Cortex of kidney (tissue), 1 donor: ENCODE data around the gene ACOT13.
"Not testable (repeated sequence)": the region's sequence is repeated elsewhere in the genome, so short reads cannot be mapped to it uniquely, and the experiment has no call there.

Experiments used
- DNase-seq: peaks from one replicate; lab custom pipeline; 2025; lab: John Stamatoyannopoulos, UW

ACOT13 gene

DNA sequence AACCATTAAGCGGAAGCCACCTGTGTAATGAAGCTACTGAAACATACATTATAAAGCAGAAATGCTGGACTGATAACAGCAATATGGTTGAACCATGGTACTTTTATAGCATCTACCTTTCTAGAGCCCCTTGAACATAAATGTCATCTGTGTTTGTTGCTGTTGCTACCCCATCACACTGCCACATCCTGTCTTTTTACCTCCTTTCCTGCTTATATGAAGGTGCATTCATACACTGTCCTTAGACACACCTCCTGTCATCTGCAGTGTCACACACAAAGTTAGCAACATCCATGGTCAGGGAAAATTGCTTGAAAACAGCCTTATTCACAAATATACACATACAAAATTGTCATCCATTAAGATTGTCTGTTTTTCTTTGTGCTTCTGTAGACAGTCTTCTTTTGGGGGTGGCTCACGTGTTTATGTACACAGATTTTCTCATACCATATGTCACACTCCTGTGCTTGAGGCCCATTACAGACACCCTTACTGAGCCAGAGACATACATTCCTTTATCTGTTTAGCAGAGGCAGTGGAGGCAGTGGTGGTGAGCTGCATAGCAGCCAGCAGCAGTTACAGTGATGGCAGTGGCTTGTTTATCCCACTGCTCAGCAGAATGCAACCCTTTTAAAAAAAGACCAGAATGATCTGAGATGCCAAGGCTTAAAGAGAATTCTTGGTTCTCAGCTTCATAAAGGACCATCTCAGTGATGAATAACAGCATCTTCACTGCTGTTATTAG, 26.1 kb downstream of the ACOT13 start:
- DNase-seq = no peak

DNA sequence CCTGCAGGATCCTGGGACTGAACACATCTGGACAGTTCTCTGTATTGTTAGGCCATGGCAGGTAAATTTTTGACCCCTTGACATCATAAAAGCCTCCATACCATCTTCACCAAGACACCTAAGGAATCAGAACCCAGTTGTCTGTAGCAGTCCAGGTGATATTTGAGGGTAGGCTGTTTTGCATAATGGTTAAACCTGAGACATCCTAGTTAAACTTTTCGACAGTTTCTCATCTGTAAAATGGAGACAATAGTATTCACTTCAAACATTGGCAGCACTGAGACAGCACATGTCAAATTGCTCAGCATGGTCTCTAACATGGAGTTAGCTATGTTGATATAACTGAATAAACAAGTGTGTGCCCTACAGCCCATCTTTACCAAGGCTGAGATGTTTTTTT, 27.3 kb downstream of the ACOT13 start:
- no peak for DNase-seq

DNA sequence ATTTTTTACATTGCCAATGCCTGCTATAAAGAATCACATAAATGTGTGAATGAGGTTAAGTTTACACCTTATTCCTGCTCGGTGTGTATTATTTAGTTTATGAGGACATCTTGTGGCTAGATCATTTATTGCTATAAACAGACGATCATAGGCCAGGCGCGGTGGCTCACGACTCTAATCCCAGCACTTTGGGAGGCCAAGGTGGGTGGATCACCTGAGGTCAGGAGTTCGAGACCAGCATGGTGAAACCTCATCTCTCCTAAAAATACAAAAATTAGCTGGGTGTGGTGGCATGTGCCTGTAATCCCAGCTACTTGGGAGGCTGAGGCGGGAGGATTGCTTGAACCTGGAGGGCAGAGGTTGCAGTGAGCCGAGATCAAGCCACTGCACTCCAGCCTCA, 28.8 kb downstream of the ACOT13 start:
- DNase-seq = not testable (repeated sequence)

DNA sequence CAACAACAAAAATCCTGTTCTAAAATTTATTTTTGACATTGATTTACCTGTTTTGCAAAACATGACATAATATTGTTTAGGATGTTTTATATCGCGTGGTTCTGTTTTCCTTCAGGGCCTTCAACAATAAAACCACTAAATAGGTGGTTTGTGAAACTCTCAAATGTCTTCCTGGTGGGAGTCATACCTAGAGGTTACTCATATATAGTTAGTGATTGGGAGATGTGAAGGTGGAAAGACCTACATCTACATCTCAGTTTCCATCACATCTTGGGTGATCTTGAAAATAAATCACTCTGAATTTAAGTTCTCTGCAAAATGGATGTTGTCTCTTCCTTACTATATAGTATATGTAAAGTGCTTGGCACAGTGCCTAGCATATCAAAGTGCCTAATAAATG, 29.2 kb downstream of the ACOT13 start:
- no peak for DNase-seq

DNA sequence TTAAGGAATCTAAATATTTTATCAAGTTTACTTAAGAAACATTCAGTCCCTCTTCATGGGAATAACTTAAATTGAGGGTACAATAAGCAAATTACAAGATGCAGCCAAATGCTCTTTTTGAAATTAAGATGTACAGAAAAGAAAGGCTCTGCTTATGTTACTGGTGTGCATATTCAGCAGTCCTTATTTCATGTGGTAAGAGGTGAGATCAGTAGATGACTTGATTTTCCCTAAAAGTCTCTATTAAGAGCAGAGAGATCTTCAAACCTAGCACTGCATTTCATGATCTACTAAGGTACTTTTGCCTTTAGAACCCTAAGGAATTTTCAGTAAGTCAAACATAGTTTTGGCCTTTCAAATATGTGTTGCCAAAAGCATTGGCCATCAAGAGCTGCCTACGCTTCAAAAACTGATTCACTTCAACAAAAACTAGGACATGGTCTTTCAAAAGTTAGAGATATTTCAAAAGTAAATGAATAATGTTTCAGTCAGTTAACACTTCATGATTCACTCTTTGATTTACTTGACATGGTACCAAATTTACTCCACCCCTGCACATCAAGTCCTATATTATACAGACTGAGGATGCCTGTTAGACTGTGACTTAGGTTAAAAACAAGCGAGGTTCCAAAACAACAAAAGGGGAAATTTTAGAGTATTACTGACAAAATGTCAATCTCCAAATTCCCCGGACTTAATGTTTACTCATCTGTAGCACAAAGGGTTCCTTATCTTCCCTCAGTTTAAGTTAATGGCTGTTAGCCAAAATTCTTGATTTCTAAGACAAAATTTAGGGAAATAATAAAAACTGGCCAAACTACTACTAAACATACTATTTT, 32.9 kb downstream of the ACOT13 start:
- no peak for DNase-seq

DNA sequence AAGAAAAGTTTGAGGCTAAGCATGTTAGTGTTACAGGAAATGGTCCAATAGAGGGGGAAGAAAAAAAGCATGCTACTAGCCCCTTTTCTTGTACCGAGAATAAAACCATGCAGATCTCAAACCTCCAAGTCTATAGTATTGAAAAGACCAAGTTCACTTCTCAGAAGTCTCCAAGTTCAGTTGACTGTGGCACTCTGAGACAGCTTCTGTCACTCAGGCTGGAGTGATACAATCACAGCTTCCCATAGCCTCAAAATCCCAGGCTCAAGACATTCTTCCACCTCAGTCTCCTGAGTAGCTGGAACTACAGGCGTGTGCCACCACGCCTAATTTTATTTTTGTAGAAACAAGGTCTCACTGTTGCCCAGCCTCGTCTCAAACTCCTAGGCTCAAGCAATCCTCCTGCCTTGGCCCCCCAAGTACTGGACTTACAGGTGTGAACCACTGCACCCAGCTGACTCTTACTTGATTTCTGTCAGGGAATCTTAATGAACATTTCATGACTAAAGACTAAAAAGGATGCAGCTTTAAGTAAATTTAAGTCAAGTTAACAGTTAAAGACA, 35.9 kb downstream of the ACOT13 start:
- DNase-seq = no peak

DNA sequence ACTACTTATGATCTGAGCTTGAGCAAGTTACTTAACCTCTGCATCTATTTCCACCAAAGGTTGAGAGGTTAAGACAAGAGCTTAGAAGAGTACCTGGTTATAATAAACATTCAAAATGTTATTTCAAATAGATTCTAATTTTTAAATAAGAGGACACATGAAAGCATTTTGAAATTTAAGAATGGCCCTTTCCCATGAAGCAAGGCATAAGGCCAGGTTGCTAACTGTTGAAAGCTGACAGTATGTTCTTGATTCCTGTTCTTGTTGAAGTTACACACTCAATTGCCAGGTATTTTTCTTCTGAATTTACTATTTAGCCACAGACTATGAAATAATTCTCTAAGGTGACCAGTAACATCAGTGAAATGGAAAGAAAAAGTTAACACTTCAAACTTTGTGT, 37.6 kb downstream of the ACOT13 start:
- DNase-seq = no peak

DNA sequence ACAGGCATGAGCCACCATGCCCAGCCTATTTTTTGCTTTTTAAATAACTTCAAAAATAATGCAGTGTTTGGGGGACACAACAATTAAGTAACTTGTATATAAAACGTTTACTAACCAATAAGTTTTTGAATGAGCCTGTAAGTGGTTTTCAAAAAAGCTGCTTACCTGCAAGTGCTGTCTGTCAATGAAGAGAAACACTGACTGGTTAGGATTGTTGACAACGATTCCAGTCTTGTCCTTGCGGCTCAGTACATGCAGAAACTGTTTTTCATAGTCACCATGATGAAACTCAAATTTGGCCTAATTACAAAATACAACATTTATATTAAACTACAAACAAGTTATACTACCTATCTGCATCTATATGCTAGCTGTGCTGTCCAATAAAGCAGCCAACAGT, 41.7 kb downstream of the ACOT13 start:
- DNase-seq = no peak

DNA sequence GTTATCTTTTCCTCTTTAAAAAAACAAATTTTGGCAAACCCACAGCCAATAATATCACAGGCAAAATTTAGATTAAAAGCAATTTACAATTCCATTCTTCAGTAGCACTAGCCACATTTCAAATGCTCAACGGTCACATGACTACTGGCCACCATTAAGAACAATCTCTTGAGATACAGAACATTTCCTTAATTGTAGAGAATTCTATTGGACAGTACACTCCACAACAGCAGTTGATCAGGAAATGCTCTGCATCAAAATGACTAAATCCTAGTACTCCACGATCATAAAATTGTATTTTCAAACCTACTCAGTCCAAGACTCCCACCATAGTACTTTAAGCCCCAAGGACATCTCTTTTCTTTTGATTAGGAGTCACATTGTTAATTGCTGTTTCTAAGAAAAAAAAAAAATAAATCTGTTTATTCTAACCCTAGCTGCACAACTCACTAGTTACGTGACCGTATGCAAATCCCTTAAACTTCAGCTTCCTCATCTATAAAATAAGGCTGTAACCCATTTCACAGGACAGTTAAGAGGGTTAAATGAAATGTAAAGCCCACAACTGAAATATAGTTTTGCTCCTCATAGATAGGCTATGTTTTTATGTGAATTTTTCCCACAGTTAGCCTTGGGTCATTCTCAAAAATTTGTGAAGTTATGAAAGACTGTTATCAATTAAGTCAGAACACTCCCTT, 42.3 kb downstream of the ACOT13 start:
- no peak for DNase-seq

DNA sequence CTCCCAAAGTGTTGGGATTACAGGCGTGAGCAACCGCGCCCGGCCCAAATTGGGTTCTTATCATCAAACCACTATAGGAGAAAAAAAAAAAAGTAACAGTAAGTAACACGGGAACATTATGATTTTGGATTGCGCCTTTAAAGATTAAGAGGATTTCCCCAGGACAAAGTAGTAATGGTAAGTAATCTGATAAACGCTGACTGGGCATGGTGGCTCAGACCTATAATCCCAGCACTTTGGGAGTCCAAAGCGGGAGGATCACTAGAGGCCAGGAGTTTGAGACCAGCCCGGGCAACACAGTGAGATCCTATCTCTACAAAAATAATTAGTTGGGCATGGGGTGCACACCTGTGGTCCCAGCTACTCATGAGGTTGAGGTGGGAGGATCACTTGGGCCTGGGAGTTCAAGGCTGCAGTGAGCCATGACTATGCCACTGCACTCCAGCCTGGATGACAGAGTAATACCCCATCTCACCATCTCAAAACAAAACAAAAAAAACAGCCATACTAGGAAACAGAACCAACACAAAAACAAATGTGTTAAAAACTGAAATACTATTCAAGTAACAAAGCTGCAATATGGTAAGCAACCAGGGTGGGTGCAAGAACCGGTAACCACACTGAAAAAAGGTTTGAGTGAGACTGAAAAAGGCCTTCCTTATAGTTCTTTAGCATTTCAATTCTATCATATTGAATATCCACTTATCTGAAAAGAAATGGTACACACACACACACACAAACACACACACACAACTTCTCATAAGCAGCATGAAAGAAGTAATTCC, 43.8 kb downstream of the ACOT13 start:
- no peak for DNase-seq

DNA sequence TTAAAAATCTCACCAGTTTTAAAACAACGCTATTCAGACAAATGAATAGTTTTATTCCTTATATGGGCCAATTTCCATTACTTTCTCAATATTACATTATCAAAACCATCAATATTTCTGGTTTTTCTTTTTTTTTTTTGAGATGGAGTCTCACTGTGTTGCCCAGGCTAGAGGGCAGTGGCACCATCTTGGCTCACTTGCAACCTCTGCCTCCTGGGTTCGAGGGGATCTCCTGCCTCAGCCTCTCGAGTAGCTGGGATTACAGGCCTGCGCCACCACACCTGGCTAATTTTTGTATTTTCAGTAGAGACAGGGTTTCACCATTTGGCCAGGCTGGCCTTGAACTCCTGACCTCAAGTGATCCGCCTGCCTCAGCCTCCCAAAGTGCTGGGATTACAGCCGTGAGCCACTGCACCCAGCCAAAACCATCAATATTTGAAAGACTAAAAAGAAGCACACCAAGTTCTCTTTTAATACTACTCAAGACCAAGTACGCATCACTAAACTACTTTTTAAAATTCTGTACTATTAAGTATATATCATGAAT, 49.8 kb downstream of the ACOT13 start:
- DNase-seq = not testable (repeated sequence)

DNA sequence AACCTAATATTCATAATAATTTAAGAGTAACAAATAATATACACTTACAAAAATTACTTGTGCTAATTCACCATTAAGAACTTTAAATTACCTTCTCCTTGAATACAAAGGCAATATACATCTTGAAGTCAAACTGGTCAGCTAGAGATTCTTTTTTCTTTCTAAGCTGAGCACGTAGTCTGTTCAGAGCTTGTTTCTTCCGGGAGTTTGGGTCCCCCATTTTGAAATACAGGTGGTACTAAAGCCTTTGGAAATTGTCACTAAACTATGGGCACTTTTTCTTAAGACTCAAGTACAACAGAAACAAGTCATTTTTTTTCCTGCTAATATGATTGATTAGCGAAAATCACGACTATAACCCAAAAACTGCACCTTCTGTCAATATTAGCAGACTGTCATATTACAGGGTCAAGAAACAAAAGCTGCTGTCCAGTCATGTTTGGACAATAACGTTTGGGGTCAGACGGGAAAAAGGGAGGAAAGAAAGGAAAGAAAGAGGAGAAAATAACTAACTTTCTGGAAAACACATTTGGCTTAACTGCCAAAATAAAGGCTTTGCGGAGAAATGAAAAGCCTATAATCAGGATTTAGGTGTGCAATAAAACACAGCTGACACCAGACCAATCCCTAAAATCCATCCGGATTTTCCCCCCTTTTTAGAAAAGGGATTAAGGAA, 51.7 kb downstream of the ACOT13 start:
- DNase-seq = no peak

DNA sequence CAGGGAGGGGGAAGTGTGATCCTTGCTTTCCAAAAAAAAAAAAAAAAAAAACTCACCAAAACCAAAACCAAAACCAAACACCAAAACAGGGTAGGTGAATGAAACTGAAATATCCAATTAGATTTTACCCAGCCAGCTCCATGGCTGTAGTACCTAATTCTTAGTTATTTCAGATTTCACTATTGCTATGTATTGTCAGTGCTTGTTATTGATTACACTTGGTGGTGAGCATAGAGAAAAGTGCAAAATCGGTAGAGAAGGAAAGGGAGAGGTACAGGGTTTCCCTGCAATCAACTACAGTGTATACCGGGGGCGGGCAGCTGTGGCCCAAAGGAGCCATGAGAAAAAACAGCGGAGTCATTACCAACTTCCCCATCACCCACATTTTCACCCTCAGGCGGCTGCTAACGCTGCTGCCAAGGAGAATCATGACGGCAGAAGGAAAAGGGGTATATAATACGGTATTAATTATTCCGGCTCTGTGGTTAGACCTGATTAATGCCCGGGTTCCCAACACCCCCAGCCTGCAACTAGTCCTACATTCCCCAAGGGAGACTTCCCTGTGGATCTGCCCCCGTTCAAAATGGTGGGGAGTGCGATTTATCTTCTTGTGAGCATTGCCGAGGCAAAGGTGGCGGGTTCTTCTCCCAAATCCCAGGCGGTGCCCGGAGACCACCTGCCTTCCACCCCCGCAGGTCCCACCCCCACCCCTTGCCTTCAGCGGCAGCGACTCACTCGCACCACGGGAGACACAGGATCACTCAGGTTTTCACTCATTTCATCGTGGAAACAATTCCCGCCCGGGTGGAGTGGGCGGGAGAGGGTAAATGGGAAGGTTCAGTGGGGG, 52.5 kb downstream of the ACOT13 start, which contains the start of gene C6orf62:
TSS of gene C6orf62 (minus strand) at position 30 of the 847 bp plus-strand sequence. CDS start 486 bp downstream, outside the sequence.
- DNase-seq = no peak

DNA sequence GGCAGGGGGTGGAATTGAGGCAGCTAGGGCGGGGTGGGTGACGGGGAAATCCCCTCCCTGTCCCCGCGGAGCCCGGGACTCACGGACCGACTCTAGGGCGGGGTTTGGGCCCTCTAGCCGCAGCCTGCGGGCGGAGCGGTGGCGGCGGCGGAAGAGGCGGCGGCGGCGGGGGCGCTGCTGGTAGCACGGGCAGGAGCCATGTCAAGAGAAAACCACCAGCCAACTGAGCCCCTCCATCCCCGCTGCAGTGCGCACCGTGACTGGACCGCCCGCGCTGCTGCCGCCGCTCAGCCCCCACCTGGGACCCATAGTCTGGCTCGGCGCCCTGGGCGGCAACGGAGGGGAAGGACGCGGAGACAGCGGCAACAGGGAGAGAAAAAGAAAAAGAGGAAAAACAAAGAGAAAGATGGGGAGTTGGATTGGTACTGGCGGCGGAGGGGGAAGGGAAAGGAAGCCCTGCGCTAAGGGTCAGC, 53.3 kb downstream of the ACOT13 start:
- DNase-seq = no peak

DNA sequence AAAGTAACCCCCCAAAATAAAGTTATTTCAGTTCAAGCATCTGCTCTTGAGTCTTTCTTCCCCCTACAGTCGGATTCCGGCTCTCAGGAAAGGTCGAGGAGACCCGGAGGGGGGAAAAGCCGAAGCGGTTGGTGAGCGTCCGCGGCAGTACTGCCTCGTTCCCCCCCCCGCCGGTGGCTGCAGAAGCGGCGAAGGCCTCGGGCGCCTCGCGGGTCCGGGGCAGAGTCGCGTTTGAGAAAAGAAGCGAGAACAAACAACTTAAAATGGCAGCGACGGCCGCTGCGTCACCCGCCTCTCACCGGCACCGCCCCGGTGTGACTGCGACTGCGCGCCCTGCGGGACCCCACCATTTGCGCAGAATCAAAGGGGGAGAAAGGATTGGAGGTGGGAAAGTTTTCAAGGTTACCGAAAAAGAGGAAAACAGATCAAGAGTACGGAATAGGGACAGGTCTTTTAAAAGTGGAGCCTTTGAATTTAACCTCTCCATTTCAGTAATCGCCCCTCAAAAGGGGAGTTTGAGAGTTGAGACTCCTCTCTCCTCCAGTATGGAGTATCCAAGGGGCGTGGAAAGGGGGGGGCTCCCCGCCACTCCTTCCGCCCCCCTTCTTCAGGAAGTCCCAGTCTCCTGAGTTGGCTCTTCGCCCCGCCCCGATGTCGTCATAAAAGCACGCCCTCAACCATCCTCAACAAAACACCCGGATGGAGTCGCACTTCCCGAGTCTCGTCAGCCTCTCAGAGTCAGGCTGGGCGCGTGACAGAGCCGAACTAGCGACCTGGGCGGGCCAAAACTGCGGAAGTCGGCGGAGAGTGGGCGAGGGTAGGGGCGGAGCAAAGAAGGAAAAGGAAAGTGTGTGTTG, 54.0 kb downstream of the ACOT13 start:
- peak; percentile 87 for DNase-seq

DNA sequence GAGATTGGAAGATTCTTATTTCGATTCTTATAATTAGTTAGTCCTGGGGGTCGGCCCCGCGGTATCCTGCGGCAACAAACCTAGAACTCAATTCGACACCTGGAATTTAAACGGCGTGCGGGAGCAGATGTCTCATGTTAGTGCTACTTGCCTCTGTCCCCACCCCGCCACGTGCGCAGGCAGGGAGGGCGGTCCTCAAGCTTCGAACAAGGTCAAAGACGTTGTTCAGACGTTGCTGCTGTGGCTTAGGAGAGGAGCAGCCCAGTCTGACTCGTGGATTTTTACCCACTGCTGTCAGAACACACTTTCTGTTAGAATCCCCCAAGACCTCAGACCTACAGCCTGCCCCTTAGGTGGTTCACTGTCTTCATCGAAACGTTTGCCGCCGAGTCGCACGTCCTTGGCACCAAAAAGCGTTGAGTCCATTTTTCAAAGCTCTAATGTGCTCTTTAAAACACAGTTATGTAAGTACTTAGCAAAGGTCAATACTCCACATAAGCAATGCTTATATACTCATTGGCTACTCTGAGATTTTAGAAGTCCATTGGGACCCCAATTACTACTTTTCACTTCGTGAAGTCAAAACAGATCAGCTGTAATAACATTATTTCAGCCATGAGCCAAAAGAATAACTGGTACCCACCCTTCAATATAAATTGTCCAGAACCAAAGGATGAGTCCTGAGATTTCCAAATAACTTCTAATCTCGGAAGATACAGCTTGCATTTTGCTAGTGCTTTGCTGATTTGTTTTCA, 54.8 kb downstream of the ACOT13 start:
- peak; percentile 84 for DNase-seq

DNA sequence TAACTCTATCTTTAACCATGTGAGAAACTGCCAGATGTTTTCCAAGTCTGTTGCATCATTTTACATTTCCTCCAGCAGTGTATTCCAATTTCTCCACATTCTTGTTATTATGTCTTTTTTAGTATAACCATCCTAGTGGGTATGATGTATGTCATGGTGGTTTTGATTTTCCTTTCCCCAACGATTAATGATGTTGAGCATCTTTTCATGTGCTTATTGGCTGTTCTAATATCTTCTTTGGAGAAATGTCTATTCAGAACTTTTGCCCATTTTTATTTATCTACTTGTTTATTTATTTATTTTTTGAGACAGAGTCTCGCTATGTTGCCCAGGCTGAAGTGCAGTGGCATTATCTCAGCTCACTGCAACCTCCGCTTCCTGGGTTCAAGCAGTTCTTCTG, 56.4 kb downstream of the ACOT13 start:
- DNase-seq = no peak

DNA sequence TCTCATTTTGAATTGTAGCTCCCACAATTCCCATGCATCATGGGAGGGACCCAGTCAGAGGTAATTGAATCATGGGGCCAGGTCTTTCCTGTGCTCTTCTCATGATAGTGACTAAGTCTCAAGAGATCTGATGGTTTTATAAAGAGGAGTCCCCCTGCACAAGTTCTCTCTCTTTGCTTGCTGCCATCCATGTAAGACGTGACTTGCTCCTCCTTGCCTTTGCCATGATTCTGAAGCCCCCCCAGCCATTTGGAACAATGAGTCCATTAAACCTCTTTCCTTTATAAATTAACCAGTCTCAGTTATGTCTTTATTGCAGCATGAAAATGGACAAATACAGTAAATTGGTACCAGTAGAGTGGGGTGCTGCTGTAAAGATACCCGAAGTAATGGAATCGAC, 63.8 kb downstream of the ACOT13 start:
- not testable (repeated sequence) for DNase-seq
